PC-9 (cell line): ENCODE results near the gene YBX1.

ENCODE experiments used
- EZH2 ChIP-seq: fragments of 200-600 bp; sonication (generic); IDR thresholded peaks from 2 replicates; pipeline ENCODE4 v1.8.0; 2017; ENCODE audit warnings: antibody characterized with exemption, low read depth
- TF ChIP-seq, protein P1 (sequence below): fragments of 200-600 bp; sonication (generic); conservative IDR thresholded peaks from 2 replicates; pipeline ENCODE4 v1.6.1; 2017; ENCODE audit warnings: mixed run types, antibody characterized with exemption, mild to moderate bottlenecking, moderate library complexity

DNA sequence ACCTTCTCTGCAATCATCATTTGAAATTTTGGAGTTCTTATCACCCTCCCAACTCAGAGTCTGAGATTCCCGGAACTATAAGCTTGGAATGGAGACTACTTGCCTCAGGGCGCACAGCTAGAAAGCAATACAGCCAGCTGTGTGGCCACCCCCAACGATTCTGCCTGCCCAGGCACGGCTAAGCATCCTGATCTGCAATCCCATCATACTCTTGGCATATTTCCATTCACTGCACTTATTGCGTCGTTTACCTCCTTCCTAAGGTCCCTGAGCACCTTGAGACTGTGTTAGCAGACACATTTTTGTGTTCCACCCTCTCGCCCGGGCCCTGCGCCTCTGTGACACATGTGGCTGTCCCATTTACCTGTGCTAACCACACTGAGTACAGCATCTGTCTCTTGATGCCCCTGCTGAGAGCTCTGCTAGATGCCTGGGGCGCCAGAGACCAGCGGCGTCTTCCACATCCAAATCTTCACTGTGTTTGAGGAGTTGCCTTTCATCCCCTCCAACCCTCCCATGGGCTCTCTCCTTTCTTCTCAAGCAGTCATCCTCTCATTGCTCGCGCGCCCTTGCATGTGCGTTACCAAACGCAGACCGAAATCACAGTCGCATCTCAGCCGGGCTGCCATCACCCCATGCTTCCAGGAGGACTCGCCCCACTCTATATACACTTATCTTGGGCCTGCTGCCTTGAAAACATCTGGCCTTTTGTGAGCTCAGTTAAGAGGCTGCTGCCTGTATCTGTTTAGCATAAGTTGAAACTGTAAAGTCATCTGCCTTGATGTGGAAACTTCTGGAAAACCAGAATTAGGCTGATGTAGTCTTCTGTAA, 61.3 kb downstream of the YBX1 start:
- TF ChIP-seq, protein P1, sequence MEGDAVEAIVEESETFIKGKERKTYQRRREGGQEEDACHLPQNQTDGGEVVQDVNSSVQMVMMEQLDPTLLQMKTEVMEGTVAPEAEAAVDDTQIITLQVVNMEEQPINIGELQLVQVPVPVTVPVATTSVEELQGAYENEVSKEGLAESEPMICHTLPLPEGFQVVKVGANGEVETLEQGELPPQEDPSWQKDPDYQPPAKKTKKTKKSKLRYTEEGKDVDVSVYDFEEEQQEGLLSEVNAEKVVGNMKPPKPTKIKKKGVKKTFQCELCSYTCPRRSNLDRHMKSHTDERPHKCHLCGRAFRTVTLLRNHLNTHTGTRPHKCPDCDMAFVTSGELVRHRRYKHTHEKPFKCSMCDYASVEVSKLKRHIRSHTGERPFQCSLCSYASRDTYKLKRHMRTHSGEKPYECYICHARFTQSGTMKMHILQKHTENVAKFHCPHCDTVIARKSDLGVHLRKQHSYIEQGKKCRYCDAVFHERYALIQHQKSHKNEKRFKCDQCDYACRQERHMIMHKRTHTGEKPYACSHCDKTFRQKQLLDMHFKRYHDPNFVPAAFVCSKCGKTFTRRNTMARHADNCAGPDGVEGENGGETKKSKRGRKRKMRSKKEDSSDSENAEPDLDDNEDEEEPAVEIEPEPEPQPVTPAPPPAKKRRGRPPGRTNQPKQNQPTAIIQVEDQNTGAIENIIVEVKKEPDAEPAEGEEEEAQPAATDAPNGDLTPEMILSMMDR = no peak
- no peak for TF ChIP-seq EZH2
